ENCODE measurements around the gene TMEM145.
A peak's percentile ranks its signal among the peaks of the same experiment; 100 is the strongest.

Gene TMEM145

DNA sequence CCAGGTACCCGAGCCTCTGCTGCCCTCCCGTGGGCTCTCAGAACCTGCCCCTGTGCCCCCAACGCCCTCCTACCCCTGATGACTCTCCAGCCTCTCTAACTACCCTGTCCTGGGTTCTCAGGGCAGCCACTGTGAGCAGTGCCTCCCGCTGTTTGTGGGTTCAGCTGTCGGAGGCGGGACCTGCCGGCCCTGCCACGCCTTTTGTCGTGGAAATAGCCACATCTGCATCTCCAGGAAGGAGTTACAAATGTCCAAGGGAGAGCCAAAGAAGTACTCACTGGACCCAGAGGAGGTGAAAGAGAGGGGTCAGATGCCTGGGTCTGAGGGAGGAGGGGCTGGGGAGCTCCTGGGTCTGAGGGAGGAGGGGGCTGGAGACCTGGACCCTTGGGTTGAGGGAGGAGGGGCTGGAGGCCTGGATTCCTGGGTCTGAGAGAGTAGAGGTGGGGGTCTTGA, 57.0 kb downstream of the TMEM145 start:
- peak overlapping the region; percentile 57 for H3K27ac Mint-ChIP-seq
- no peaks in the 10 kb centered on the region for H3K27me3 Mint-ChIP-seq
- peak overlapping the region in 1 of 2 donors; percentile 10 for H3K4me3 Mint-ChIP-seq
- DNase-seq (no peak), ATAC-seq (replicated peaks) (no peak)
- peaks cover under 1 to 1% of the 10 kb centered on the region in 2 donors for H3K9me3 Mint-ChIP-seq
- peaks cover 27 to 54% of the 10 kb centered on the region in 2 donors for H3K4me1 Mint-ChIP-seq
- peaks cover 13 to 37% of the 10 kb centered on the region in 2 donors for H3K36me3 Mint-ChIP-seq

DNA sequence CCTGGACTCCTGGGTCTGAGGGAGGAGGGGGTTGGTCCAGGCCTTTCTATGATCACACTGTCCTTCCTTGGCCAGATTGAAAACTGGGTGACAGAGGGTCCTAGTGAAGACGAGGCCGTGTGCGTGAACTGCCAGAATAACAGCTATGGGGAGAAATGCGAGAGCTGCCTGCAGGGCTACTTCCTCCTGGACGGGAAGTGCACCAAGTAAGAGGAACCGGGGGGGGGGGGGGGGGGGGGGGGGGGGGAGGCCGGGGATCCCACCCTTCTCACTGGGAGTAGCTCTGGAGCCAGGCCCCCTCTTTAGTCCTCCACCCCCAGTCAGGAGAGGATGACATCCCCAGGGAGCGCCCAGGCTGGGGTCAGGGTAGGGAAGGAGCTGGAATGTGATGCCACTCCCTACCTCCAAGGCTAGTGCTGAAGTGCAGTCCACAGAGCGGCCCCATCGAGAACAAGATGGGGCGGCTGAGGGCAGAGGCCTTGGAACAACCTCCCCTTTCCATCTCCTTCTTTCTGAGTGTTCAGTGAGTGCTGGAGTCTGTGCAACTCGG, 57.6 kb downstream of the TMEM145 start:
- Mint-ChIP-seq H3K4me3 (no peak overlapping the region), H3K27me3 (no peaks in the 10 kb centered on the region), H3K36me3 (peaks cover 12 to 39% of the 10 kb centered on the region in 2 donors), H3K27ac (peak overlapping the region; percentile 57), H3K9me3 (no peaks in the 10 kb centered on the region), H3K4me1 (peaks cover 25 to 49% of the 10 kb centered on the region in 2 donors)
- ATAC-seq (replicated peaks) (no peak), DNase-seq (no peak)

Data from stimulated activated naive B cell treated with anti-CD40 and anti-IgM and Interleukin-4, amounts not matched to agents 10 μg/mL and 1 μg/mL and 100 μg/mL, for 72 hours (primary cell).